Memory B cell (primary cell): Measurements from ENCODE around the gene CROCC2.

Experiments used
- ATAC-seq: fragments of 150-1000 bp; cut with Tn5 transposase; 2 replicates; pipeline ENCODE4 v1.10.0; 2021; ENCODE audit warnings: low read depth, mild to moderate bottlenecking, moderate library complexity
- DNase-seq, 2 donors: peaks; one replicate each; pipeline ENCODE4 v3.0.0; 2022; ENCODE audit warnings: low spot score in 2 of 2
- H3K27ac Mint-ChIP-seq: one replicate; pipeline ENCODE4 v1.8.0; 2022; ENCODE audit warnings: mild to moderate bottlenecking, moderate library complexity, mixed read lengths
- H3K27me3 Mint-ChIP-seq: one replicate; pipeline ENCODE4 v1.8.0; 2022; ENCODE audit warnings: mixed read lengths
- H3K36me3 Mint-ChIP-seq: one replicate; pipeline ENCODE4 v1.8.0; 2022; ENCODE audit warnings: mild to moderate bottlenecking, mixed read lengths
- H3K4me1 Mint-ChIP-seq: one replicate; pipeline ENCODE4 v1.8.0; 2022; ENCODE audit warnings: mixed read lengths
- H3K4me3 Mint-ChIP-seq: one replicate; pipeline ENCODE4 v1.8.0; 2022; ENCODE audit warnings: mild to moderate bottlenecking, moderate library complexity, mixed read lengths
- H3K9me3 Mint-ChIP-seq: one replicate; pipeline ENCODE4 v1.8.0; 2022; ENCODE audit warnings: mixed read lengths

CROCC2 gene

GRCh38 chr2:240916571-240917008, 10.5 kb downstream of the CROCC2 start:
- H3K36me3 Mint-ChIP-seq = no peaks in the 10 kb centered on the region
- H3K4me3 Mint-ChIP-seq = peak overlapping the region; percentile 43
- H3K27ac Mint-ChIP-seq = no peak overlapping the region
- H3K9me3 Mint-ChIP-seq = no peaks in the 10 kb centered on the region
- H3K27me3 Mint-ChIP-seq = peaks cover 19% of the 10 kb centered on the region
- DNase-seq = no peak
- peaks cover 3% of the 10 kb centered on the region for H3K4me1 Mint-ChIP-seq
- ATAC-seq = peak; percentile 28

DNA sequence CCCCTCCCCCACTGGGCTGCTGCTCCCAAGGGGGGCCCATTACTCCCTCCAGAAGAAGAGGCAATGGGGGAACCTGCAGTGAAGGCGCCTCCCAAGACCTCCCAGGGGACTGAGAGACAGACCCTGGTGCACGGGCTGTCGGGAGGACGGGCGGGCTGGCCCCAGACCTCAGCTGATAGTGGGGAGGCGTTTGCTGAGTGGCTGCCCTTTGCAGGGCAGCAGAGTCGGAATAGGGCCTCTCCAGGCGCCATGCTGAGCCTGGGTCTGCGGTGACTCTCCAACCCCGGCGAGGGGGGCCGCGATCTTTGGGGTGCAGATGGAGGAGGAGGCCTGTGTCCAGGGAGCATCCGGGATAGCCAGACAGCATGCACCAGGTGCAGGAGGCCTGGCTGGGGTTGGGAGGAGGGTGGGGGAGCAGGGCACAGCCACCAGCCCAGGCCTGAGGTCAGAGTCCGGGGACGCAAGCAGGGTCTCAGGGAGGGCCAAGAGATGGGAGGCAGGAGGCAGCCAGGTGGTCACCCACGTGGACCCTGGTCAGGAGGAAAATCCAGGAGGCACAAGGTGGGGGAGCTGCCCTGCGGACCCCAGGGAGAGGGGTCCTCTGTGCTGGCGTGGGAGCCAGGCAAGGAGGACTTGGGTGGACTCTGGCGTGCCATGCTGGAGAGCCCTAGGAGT, 11.0 kb downstream of the CROCC2 start:
- no peak overlapping the region for H3K27ac Mint-ChIP-seq
- H3K4me1 Mint-ChIP-seq = peaks cover under 1% of the 10 kb centered on the region
- no peak for ATAC-seq
- H3K27me3 Mint-ChIP-seq = peaks cover 16% of the 10 kb centered on the region
- H3K36me3 Mint-ChIP-seq = no peaks in the 10 kb centered on the region
- H3K9me3 Mint-ChIP-seq = no peaks in the 10 kb centered on the region
- no peak overlapping the region for H3K4me3 Mint-ChIP-seq
- DNase-seq = no peak

- Mint-ChIP-seq H3K27ac (no peak overlapping the region), H3K27me3 (peaks cover 12% of the 10 kb centered on the region), H3K4me1 (no peaks in the 10 kb centered on the region), H3K36me3 (no peaks in the 10 kb centered on the region), H3K4me3 (no peak overlapping the region), H3K9me3 (no peaks in the 10 kb centered on the region)
- DNase-seq = no peak
- ATAC-seq = no peak
These were observed 11.6 kb downstream of the CROCC2 start for GRCh38 chr2:240917684-240918257.

DNA sequence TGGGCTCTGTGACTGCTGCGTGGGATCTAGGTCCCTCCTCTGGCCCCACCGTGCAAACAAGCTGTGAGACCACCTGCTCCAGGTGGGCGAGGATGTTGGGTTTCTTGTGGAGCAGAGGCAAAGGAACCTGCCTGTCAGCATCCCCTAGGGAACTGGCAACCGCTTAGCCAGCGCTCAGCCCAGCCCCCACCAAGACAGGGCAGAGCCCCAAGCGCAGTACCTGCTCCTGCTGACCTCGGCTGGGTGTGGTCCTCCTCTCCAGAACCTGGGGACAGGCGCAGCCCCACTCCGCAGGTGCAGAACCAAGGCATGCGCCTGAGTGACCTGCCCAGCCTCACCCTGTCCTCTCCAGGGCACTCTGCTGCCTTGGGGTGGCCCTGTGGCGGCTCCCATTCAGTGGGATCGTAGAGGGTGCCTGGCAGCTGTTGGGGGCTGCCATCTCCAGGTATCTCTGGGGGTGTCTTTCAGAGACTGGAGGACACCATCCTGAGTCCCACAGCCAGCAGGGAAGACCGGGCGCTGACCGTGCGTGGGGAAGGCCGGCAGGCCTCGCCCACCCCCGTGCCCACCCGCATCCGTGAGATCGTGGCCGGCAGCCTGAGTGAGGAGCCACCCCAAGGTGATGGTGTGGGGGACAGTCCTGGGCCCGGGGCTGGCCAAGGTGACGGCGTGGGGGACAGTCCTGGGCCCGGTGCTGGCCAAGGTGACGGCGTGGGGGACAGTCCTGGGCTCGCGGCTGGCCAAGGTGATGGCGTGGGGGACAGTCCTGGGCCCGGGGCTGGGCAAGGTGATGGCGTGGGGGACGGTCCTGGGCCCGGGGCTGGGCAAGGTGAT, 12.3 kb downstream of the CROCC2 start:
- no peak overlapping the region for H3K4me3 Mint-ChIP-seq
- H3K9me3 Mint-ChIP-seq = no peaks in the 10 kb centered on the region
- no peak overlapping the region for H3K27ac Mint-ChIP-seq
- ATAC-seq (no peak), DNase-seq (no peak)
- peaks cover 8% of the 10 kb centered on the region for H3K27me3 Mint-ChIP-seq
- no peaks in the 10 kb centered on the region for H3K4me1 Mint-ChIP-seq
- H3K36me3 Mint-ChIP-seq = no peaks in the 10 kb centered on the region

GRCh38 chr2:240919161-240919781, 13.1 kb downstream of the CROCC2 start:
- H3K4me3 Mint-ChIP-seq = no peak overlapping the region
- H3K27me3 Mint-ChIP-seq = peaks cover 7% of the 10 kb centered on the region
- H3K27ac Mint-ChIP-seq = no peak overlapping the region
- DNase-seq = no peak
- no peak for ATAC-seq
- H3K4me1 Mint-ChIP-seq = no peaks in the 10 kb centered on the region
- H3K36me3 Mint-ChIP-seq = no peaks in the 10 kb centered on the region
- no peaks in the 10 kb centered on the region for H3K9me3 Mint-ChIP-seq

DNA sequence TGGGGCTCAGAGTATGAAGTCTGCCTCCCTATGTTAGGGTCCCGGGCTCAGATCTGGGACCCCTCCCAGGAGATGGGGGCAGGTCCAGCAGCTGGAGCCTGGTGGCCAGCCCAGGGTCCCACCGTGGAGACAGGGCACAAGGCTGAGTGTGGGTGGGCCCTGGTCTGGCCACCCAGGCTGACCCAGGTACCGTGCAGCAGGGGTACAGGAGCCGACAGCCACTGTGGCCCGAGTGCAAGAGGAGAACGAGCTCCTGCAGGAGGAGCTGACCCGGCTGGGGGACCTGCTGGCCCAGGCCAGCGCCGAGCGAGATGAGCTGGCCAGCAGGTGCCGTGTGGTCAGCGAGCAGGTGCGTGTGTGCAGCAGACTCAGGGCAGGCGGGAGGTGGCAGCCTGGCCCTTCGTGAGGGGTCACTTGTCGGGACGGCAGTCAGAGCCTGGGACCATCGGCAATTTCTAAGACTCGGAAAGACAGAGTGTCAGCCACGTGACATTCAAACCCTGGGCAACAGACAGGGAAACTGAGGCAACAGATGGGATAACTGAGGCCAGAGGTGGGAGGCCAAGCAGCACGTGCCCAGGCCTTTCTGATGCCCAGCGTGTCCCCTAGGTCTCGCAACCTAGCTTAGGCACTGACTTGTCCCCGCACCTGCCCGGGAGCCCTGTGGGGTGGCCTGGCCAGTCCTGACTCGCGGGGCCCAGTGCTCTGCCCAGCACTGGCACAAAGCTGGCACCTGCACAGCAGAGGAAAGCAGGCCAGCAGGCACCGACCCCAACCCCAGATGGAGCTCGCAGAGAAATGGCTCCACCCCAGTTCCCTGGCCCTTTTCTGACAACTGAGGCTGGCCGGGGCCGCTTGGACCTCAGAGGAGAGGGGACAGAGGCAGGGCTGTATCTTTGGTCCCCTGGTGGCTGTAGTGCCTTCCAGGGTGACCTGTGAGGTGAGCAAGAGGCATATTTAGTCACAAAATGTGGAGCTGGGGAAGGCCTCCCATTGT, 13.9 kb downstream of the CROCC2 start:
- ATAC-seq (no peak), DNase-seq (peak in 1 of 2 donors; percentile 8)
- peaks cover 7% of the 10 kb centered on the region for H3K27me3 Mint-ChIP-seq
- H3K36me3 Mint-ChIP-seq = no peaks in the 10 kb centered on the region
- no peaks in the 10 kb centered on the region for H3K9me3 Mint-ChIP-seq
- no peak overlapping the region for H3K4me3 Mint-ChIP-seq
- H3K4me1 Mint-ChIP-seq = no peaks in the 10 kb centered on the region
- H3K27ac Mint-ChIP-seq = no peak overlapping the region

DNA sequence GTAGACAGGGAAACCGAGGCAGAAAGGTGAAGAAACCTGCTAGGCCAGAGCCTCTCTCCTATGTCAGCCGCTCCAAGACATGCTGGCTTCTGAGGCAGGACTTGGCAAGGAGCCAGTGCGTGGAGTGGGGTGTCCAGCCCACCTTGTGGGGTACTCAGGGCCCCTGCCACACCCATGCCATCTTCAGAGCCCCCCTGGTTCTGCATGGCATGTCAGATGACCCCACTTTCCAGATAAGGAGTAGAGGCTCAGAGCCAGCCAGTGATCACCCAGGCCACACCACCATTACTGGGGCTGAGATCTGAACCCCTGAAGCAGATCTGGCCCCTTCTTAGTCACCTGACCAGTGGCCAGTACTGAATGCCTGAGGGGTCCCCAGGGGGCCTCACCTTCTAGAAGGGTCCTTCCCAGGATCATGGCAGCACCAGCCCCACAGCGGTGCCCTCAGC, 14.7 kb downstream of the CROCC2 start:
- no peak overlapping the region for H3K4me3 Mint-ChIP-seq
- H3K27ac Mint-ChIP-seq = no peak overlapping the region
- DNase-seq (peak in 1 of 2 donors; percentile 10), ATAC-seq (no peak)
- H3K36me3 Mint-ChIP-seq = no peaks in the 10 kb centered on the region
- no peaks in the 10 kb centered on the region for H3K9me3 Mint-ChIP-seq
- no peaks in the 10 kb centered on the region for H3K4me1 Mint-ChIP-seq
- peaks cover 6% of the 10 kb centered on the region for H3K27me3 Mint-ChIP-seq

DNA sequence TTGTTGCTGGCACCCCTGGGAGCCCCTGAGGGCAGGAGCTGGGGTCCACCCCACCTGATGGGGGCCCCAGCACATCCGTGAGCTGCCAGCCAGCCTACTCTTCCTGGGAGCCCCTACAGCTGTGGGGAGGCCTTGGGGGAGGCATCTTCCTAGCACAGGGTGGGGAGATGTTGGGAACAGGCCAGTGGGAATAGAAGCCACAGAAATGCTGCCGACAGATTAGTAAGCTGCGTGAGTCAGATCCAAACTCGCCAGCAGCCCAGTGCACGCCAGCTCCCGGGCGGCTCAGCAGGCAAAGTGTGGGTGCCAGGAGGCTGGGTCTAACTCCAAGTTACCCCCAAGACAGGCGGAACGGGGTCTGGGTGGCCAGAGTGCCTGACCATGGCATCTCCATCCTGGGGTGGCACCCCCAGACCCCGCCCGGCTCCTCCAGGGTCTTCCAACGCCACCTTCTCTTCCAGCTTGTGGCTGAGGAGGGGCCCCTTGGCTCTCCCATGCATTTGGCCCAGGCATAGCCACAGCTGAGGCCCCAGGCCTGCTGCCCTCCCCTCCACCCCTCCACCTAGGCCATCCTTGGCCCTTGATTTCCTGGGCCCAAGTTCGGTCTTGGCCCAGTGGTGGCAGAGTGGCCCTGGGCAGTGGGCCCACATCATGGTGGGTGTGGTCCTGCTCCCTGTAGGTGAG, 15.3 kb downstream of the CROCC2 start:
- DNase-seq = peak in 1 of 2 donors; percentile 10

DNA sequence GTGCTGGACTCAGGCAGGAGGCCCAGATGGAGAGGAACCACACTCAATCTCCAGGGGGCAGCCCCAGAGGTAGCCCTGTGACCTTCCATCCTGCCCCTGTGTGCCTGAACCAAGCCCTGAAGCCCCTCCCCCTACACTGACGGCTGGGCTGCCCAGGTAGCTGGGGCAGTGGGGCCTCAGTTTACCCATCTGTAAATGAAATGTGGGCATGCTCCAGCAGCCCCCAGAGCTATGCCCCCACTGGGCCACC, 15.8 kb downstream of the CROCC2 start:
- Mint-ChIP-seq H3K4me3 (no peak overlapping the region), H3K36me3 (no peaks in the 10 kb centered on the region), H3K9me3 (no peaks in the 10 kb centered on the region), H3K27ac (no peak overlapping the region), H3K27me3 (peaks cover 6% of the 10 kb centered on the region), H3K4me1 (no peaks in the 10 kb centered on the region)
- ATAC-seq (no peak), DNase-seq (peak in 1 of 2 donors; percentile 10)

More for the DNA sequence above, 15.3 kb downstream of the CROCC2 start:
- ATAC-seq = no peak
- Mint-ChIP-seq H3K4me3 (no peak overlapping the region), H3K27me3 (peaks cover 6% of the 10 kb centered on the region), H3K4me1 (no peaks in the 10 kb centered on the region), H3K27ac (no peak overlapping the region), H3K36me3 (no peaks in the 10 kb centered on the region), H3K9me3 (no peaks in the 10 kb centered on the region)

DNA sequence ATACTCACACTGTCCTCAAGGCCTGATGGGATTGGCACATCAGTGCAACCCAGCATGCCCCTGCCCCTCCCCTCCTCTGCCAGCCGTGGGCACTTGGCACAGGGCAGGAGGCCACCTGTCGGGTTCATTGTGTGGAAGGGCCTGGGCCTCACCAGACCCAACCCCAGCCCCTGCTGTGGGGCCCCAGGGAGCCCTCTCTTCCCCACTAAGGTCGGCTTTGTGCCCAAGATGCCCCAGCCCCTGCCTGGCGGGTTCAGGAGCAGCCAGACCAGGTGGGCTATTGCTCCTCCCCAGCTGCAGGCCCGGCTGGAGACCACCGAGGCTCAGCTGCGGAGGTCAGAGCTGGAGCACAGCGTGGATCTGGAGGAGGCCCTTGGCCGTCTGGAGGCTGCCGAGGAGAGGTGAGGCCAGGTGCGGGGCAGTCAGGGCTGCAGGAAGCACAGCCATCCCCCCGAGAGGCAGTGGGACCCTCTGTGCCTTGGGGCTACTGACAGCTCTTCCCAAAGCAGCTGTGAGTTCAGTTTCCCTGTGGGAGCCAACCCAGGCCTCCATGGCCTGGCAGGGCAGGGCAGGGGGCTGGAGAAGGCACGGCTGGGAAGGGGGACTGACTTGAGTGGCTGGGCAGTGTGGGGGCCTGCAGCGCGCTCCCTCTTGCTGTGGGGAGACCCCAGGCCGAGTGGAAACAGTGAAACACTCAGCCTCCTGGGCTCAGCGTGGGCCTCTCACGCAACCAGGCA, 16.3 kb downstream of the CROCC2 start:
- Mint-ChIP-seq H3K27me3 (peaks cover 10% of the 10 kb centered on the region), H3K9me3 (no peaks in the 10 kb centered on the region), H3K4me3 (no peak overlapping the region), H3K4me1 (no peaks in the 10 kb centered on the region), H3K27ac (no peak overlapping the region), H3K36me3 (no peaks in the 10 kb centered on the region)
- DNase-seq = peak in 1 of 2 donors; percentile 10
- ATAC-seq = no peak

DNA sequence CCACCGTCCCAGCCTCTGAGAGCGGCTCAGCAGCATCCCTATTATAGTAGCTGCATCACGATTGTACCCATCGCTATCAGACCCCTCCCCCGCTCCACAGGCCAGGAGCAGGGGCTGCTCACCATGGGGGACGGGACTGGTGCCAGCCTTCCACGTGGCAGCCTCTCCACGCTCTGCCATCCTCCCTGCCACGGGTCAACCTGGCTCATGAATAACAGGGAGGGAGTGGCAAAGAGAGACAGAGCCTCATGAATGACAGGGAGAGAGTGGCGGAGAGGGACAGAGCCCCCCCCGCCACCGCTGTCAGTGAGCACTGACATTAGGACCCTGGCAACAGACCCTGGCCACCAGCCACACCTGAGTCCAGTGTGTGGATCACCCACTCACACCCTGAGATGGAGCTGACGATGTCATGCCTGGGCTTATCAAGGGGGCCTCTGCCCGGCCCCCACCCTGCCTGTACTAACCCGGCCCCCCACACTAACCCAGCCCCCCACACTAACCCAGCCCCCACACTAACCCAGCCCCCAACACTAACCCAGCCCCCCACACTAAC, 16.9 kb downstream of the CROCC2 start:
- Mint-ChIP-seq H3K4me1 (no peaks in the 10 kb centered on the region), H3K4me3 (no peak overlapping the region), H3K36me3 (no peaks in the 10 kb centered on the region), H3K9me3 (no peaks in the 10 kb centered on the region), H3K27ac (no peak overlapping the region), H3K27me3 (peaks cover 10% of the 10 kb centered on the region)
- ATAC-seq = no peak
- peak in 1 of 2 donors; percentile 8 for DNase-seq

DNA sequence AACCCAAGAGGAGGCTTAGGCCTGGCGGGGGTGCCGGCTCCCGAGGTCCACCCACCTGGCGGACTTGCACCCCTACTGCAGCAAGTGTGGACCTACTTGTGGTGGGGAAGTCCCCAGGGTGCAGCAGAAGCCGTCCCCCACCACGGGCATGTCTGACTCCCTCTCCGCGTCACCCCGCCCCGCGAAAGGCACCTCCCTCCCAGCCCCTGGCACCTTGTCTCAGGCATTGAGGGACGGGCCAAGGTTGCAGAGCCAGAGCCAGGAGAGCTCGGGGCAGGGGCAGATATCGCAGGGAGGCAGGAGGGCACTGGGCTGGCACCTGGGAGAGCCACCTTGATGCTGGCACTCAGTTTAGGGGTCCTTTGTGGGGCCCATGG, 19.0 kb downstream of the CROCC2 start:
- Mint-ChIP-seq H3K27ac (no peak overlapping the region), H3K27me3 (peaks cover 20% of the 10 kb centered on the region), H3K4me1 (no peaks in the 10 kb centered on the region), H3K9me3 (no peaks in the 10 kb centered on the region), H3K4me3 (no peak overlapping the region), H3K36me3 (no peaks in the 10 kb centered on the region)
- peak in 1 of 2 donors; percentile 9 for DNase-seq
- ATAC-seq = peak; percentile 32
